PC-9 (cell line): ENCODE data around the gene WRAP53. TPM values are rescaled to one million over a fixed set of nuclear protein-coding genes. Genes with fewer than 3 reads are reported as not detected.
"Not testable (repeated sequence)": the region's sequence is repeated elsewhere in the genome, so short reads cannot be mapped to it uniquely, and the experiment has no call there.

Experiments used
- Bru-seq: library from RNA; stranded (reverse); fragments of 400-500 nt; gene quantifications from one replicate; lab custom pipeline; 2021; lab: Mats Ljungman, UMichigan
- BruChase-seq, 2 experiments: library from RNA; stranded (reverse); fragments of 400-500 nt; gene quantifications; one replicate each; lab custom pipeline; 2021; lab: Mats Ljungman, UMichigan
- BruUV-seq: library from RNA; stranded (reverse); fragments of 400-500 nt; replicated peaks from 2 replicates; lab custom pipeline; 2021; lab: Mats Ljungman, UMichigan
- CTCF ChIA-PET: fragments of 300-600 bp; sonication (Branson Sonifier 250); formaldehyde crosslinking; loops from one replicate; lab custom pipeline; 2022; ENCODE audit warnings: antibody characterized with exemption; lab: Charles Lee
- POLR2A ChIA-PET: fragments of 300-600 bp; sonication (Branson Sonifier 250); formaldehyde crosslinking; loops from one replicate; lab custom pipeline; 2022; ENCODE audit warnings: antibody characterized with exemption; ENCODE audit not compliant: unreplicated experiment; lab: Charles Lee
- DNase-seq, 2 experiments: peaks; one replicate each; pipeline versions ENCODE4 v3.0.0 to v3.0.0-alpha.2; 2015 to 2022; ENCODE audit warnings: mixed read lengths in 1 of 2
- H2AFZ ChIP-seq: fragments of 200-600 bp; sonication (generic); 2 replicates; pipeline ENCODE4 v1.8.1; 2017; ENCODE audit warnings: antibody characterized with exemption
- H3F3A ChIP-seq: fragments of 200-600 bp; sonication (generic); 2 replicates; pipeline ENCODE4 v1.8.1; 2017; ENCODE audit warnings: antibody characterized with exemption, mild to moderate bottlenecking, low read depth; ENCODE audit not compliant: insufficient read depth
- H3K27ac ChIP-seq: fragments of 200-600 bp; sonication (generic); 2 replicates; pipeline ENCODE4 v1.6.1; 2016; ENCODE audit warnings: mixed run types
- H3K27me3 ChIP-seq: fragments of 200-600 bp; sonication (generic); 2 replicates; pipeline ENCODE4 v1.6.1; 2016; ENCODE audit warnings: low read depth, mixed run types; ENCODE audit not compliant: insufficient read depth
- H3K36me3 ChIP-seq: fragments of 200-600 bp; sonication (generic); 2 replicates; pipeline ENCODE4 v1.6.1; 2016; ENCODE audit warnings: low read depth, mixed run types
- H3K4me1 ChIP-seq: fragments of 200-600 bp; sonication (generic); replicated peaks from 2 replicates; pipeline ENCODE4 v1.6.1; 2016; ENCODE audit warnings: mixed run types; ENCODE audit not compliant: insufficient read depth
- H3K4me2 ChIP-seq: fragments of 200-600 bp; sonication (generic); 2 replicates; pipeline ENCODE4 v1.6.1; 2017; ENCODE audit warnings: mixed run types
- H3K4me3 ChIP-seq: fragments of 200-600 bp; sonication (generic); 2 replicates; pipeline ENCODE4 v1.6.1; 2016; ENCODE audit warnings: mixed run types
- H3K79me2 ChIP-seq: fragments of 200-600 bp; sonication (generic); 2 replicates; pipeline ENCODE4 v1.6.1; 2017; ENCODE audit warnings: low read depth, mixed run types
- H3K9me2 ChIP-seq: fragments of 200-600 bp; sonication (generic); 2 replicates; pipeline ENCODE4 v1.8.1; 2017; ENCODE audit warnings: mild to moderate bottlenecking; ENCODE audit not compliant: insufficient read depth
- H3K9me3 ChIP-seq: fragments of 200-600 bp; sonication (generic); 2 replicates; pipeline ENCODE4 v1.8.1; 2016; ENCODE audit warnings: low read depth; ENCODE audit not compliant: insufficient read depth
- H4K20me1 ChIP-seq: fragments of 200-600 bp; sonication (generic); 2 replicates; pipeline ENCODE4 v1.8.1; 2017; ENCODE audit not compliant: insufficient read depth
- CTCF ChIP-seq: fragments of 200-600 bp; sonication (generic); conservative IDR thresholded peaks from 2 replicates; pipeline ENCODE4 v1.6.1; 2017; ENCODE audit warnings: mixed run types, antibody characterized with exemption, mild to moderate bottlenecking, moderate library complexity
- EZH2 ChIP-seq: fragments of 200-600 bp; sonication (generic); IDR thresholded peaks from 2 replicates; pipeline ENCODE4 v1.8.0; 2017; ENCODE audit warnings: antibody characterized with exemption, low read depth
- intact Hi-C: fragments of 100-400 bp; cut with micrococcal nuclease; formaldehyde crosslinking; loops from one replicate; pipeline ENCODE4 v1.10.0; 2022; ENCODE audit not compliant: unreplicated experiment
- long read RNA-seq: library from polyadenylated mRNA; stranded (forward); transcript quantifications from one replicate; pipeline ENCODE4 v2.0.0, GENCODE V29; 2022
- total RNA-seq: library from RNA; stranded (reverse); gene quantifications from 2 replicates; pipeline ENCODE4 v1.2.3, GENCODE V29; 2021

Gene WRAP53
- total RNA-seq = 31.9 and 37.2 TPM in 2 replicates
- percentile 61 among the genes with signal in this experiment for Bru-seq, nascent RNA
- percentile 51 among the genes with signal in this experiment for BruChase-seq, experiment 1, labeled RNA remaining after a 2-hour chase
- percentile 70 among the genes with signal in this experiment for BruChase-seq, experiment 2, labeled RNA remaining after a 6-hour chase
- long read RNA-seq, full-length matches to known transcripts = 67 of 79 reads
- long read RNA-seq, partial matches to known transcripts = 4 of 79 reads
- long read RNA-seq, other reads (novel, unspliced or antisense) = 8 of 79 reads

DNA sequence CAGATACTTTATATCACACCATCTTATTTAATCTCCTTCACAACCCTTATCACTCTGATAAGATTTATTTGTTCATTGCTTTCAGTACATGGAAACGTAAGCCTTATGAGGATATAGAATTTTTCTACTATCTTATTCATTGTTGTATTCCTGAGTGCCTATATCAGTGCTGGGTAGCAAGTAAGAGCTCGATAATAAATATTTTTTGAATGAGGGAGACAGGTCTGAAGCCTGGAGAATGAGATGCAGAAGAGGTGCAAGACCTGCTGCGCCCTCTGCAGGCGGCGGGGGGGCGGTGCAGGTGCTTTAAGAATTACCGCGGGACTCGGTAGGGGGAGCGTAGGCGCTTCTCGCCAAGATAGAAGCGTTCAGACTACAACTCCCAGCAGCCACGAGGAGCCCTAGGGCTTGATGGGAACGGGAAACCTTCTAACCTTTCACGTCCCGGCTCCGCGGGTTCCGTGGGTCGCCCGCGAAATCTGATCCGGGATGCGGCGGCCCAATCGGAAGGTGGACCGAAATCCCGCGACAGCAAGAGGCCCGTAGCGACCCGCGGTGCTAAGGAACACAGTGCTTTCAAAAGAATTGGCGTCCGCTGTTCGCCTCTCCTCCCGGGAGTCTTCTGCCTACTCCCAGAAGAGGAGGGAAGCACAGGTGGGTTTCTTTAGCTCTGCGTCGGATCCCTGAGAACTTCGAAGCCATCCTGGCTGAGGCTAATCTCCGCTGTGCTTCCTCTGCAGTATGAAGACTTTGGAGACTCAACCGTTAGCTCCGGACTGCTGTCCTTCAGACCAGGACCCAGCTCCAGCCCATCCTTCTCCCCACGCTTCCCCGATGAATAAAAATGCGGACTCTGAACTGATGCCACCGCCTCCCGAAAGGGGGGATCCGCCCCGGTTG lies at the start of gene WRAP53:
Gene WRAP53 (plus strand): TSS at position 570 of the 900 bp plus-strand sequence. CDS start 172 bp downstream, at position 742.
- Histone ChIP-seq H2AFZ (peak within 1 kb of the TSS; percentile 86), H4K20me1 (peaks cover 20% of the 10 kb centered on the region), H3K9me2 (no peaks in the 10 kb centered on the region), H3K9me3 (no peaks in the 10 kb centered on the region), H3K4me2 (peak within 1 kb of the TSS; percentile 98), H3K36me3 (peaks cover 14% of the 10 kb centered on the region), H3K4me3 (peak within 1 kb of the TSS; percentile 99), H3K79me2 (peaks cover 58% of the 10 kb centered on the region), H3F3A (peaks cover 33% of the 10 kb centered on the region), H3K27me3 (no peaks in the 10 kb centered on the region), H3K4me1 (peaks cover 10% of the 10 kb centered on the region), H3K27ac (peak within 1 kb of the TSS; percentile 96)
- DNase-seq = peak; percentile 93 to 99
- BruUV-seq = no TSS peak
- ChIA-PET POLR2A (interaction anchor here (0.5 to 2.3 kb wide), 16 partner anchors 38 to 1995 kb away, joined by 3 to 19 read pairs (median 6); partner anchors contain the start of genes CD68, MPDU1, NEURL4 and SAT2), CTCF (interaction anchor here (0.5 to 1.9 kb wide), 16 partner anchors 25 to 445 kb away, joined by 3 to 12 read pairs (median 4); partner anchors contain the start of genes CD68, FXR2, MPDU1 and SAT2)
- peak; percentile 90 for TF ChIP-seq CTCF
- no peak for TF ChIP-seq EZH2
- intact Hi-C loops = loop anchor here (1.0 to 5.0 kb wide), 12 partner anchors 29 to 641 kb away; partner anchors contain the start of genes CLDN7, DNAH2, SHBG and SLC2A4

GRCh38 chr17:7640783-7641182 lies 47.5 kb upstream of the WRAP53 start:
- H3K4me3 ChIP-seq = no peak overlapping the region
- TF ChIP-seq EZH2 (no peak), CTCF (no peak)
- H3K9me3 ChIP-seq = no peaks in the 10 kb centered on the region
- no peak overlapping the region for H3K4me2 ChIP-seq
- intact Hi-C loops = no loop called here
- H4K20me1 ChIP-seq = no peaks in the 10 kb centered on the region
- H3K27me3 ChIP-seq = no peaks in the 10 kb centered on the region
- H3K36me3 ChIP-seq = no peaks in the 10 kb centered on the region
- H3K4me1 ChIP-seq = no peaks in the 10 kb centered on the region
- POLR2A ChIA-PET = no interaction called here
- H3K9me2 ChIP-seq = no peaks in the 10 kb centered on the region
- CTCF ChIA-PET = no interaction called here
- BruUV-seq = no TSS peak
- no peaks in the 10 kb centered on the region for H3F3A ChIP-seq
- H2AFZ ChIP-seq = no peak overlapping the region
- no peaks in the 10 kb centered on the region for H3K79me2 ChIP-seq
- H3K27ac ChIP-seq = no peak overlapping the region
- DNase-seq = no peak

GRCh38 chr17:7641635-7642034 lies 46.6 kb upstream of the WRAP53 start:
- intact Hi-C loops, H3K36me3 ChIP-seq, H3K27me3 ChIP-seq, H2AFZ ChIP-seq, H3K9me2 ChIP-seq, H3K4me2 ChIP-seq, BruUV-seq, POLR2A ChIA-PET, H4K20me1 ChIP-seq, DNase-seq, H3K4me3 ChIP-seq, H3K27ac ChIP-seq, H3K79me2 ChIP-seq, H3K4me1 ChIP-seq, H3F3A ChIP-seq, H3K9me3 ChIP-seq: not testable (repeated sequence)
- CTCF ChIA-PET = interaction anchor here (0.9 kb wide), 1 partner anchor 15 kb away, joined by 4 read pairs; no protein-coding TSS in a partner anchor
